GM06990 (cell line): Measurements from ENCODE around the gene RGSL1.

Experiments
- DNase-seq: peaks from one replicate; pipeline ENCODE4 v3.0.0-alpha.2; 2011; ENCODE audit not compliant: insufficient read length; ENCODE audit errors: extremely low read depth
- H3K27me3 ChIP-seq: replicated peaks from 2 replicates; pipeline ENCODE4 v1.6.0; 2011; ENCODE audit warnings: low read length; ENCODE audit not compliant: control insufficient read depth, insufficient read depth
- H3K36me3 ChIP-seq: 2 replicates; pipeline ENCODE4 v1.5.1; 2011; ENCODE audit warnings: low read length; ENCODE audit not compliant: control insufficient read depth, insufficient read depth
- H3K4me3 ChIP-seq: replicated peaks from 2 replicates; pipeline ENCODE4 v1.5.1; 2011; ENCODE audit warnings: low read depth, mild to moderate bottlenecking, control low read depth, low read length
- CTCF ChIP-seq: IDR thresholded peaks from 2 replicates; pipeline ENCODE4 v1.5.1; 2011; ENCODE audit warnings: low read length, control low read depth, mild to moderate bottlenecking, inconsistent platforms; ENCODE audit not compliant: insufficient read depth, poor library complexity, severe bottlenecking

The RGSL1 gene

GRCh38 chr1:182552527-182552926 is 102.6 kb downstream of the RGSL1 start:
- no peak for DNase-seq
- Histone ChIP-seq H3K4me3 (no peak overlapping the region), H3K27me3 (no peaks in the 10 kb centered on the region), H3K36me3 (no peaks in the 10 kb centered on the region)
- no peak for TF ChIP-seq CTCF

- TF ChIP-seq CTCF: no peak
- H3K4me3 ChIP-seq: no peak overlapping the region
- no peaks in the 10 kb centered on the region for H3K27me3 ChIP-seq
- H3K36me3 ChIP-seq: no peaks in the 10 kb centered on the region
- DNase-seq: no peak
These were observed 105.5 kb downstream of the RGSL1 start for GRCh38 chr1:182555493-182555892.

GRCh38 chr1:182556279-182556678 is 106.3 kb downstream of the RGSL1 start:
- H3K36me3 ChIP-seq: no peaks in the 10 kb centered on the region
- TF ChIP-seq CTCF: no peak
- H3K4me3 ChIP-seq: no peak overlapping the region
- H3K27me3 ChIP-seq: no peaks in the 10 kb centered on the region
- DNase-seq: no peak

GRCh38 chr1:182560392-182560984 is 110.5 kb downstream of the RGSL1 start:
- no peak for DNase-seq
- H3K36me3 ChIP-seq: no peaks in the 10 kb centered on the region
- no peak overlapping the region for H3K4me3 ChIP-seq
- H3K27me3 ChIP-seq: no peaks in the 10 kb centered on the region
- no peak for TF ChIP-seq CTCF

GRCh38 chr1:182561456-182561855 is 111.5 kb downstream of the RGSL1 start:
- TF ChIP-seq CTCF: no peak
- no peaks in the 10 kb centered on the region for H3K36me3 ChIP-seq
- no peaks in the 10 kb centered on the region for H3K27me3 ChIP-seq
- DNase-seq: no peak
- no peak overlapping the region for H3K4me3 ChIP-seq

GRCh38 chr1:182563095-182563494 is 113.1 kb downstream of the RGSL1 start:
- Histone ChIP-seq H3K36me3 (no peaks in the 10 kb centered on the region), H3K27me3 (no peaks in the 10 kb centered on the region), H3K4me3 (no peak overlapping the region)
- no peak for DNase-seq
- no peak for TF ChIP-seq CTCF
